Measurements from ENCODE around the gene ZSCAN4.

ZSCAN4 gene

GRCh38 chr19:57701625-57702024 is 32.9 kb downstream of the ZSCAN4 start:
- TF ChIP-seq CTCF (IDR thresholded peaks at IDR 0.05): no peak
- no peaks in the 10 kb centered on the region for H3K27me3 ChIP-seq
- H3K27ac ChIP-seq: no peak overlapping the region
- no peaks in the 10 kb centered on the region for H3K4me1 ChIP-seq (ENCODE audit: control insufficient read depth in 1 of 2, insufficient read depth in 1 of 2, low read depth in 1 of 2, low read length in 1 of 2)
- H3K9me3 ChIP-seq: peaks cover 21% of the 10 kb centered on the region
- H3K36me3 ChIP-seq: no peaks in the 10 kb centered on the region
- H3K4me3 ChIP-seq (ENCODE audit: low read depth in 1 of 2, low read length in 1 of 2): no peak overlapping the region

GRCh38 chr19:57706346-57706745 is 37.6 kb downstream of the ZSCAN4 start:
- H3K36me3 ChIP-seq: no peaks in the 10 kb centered on the region
- no peak overlapping the region for H3K4me3 ChIP-seq (ENCODE audit: low read depth in 1 of 2, low read length in 1 of 2)
- no peak for TF ChIP-seq CTCF (IDR thresholded peaks at IDR 0.05)
- no peak overlapping the region for H3K27ac ChIP-seq
- peaks cover 5 to 13% of the 10 kb centered on the region in 2 experiments for H3K4me1 ChIP-seq (ENCODE audit: control insufficient read depth in 1 of 2, insufficient read depth in 1 of 2, low read depth in 1 of 2, low read length in 1 of 2)
- peaks cover 28% of the 10 kb centered on the region for H3K27me3 ChIP-seq
- peaks cover 24% of the 10 kb centered on the region for H3K9me3 ChIP-seq

- Histone ChIP-seq H3K27me3 (peaks cover 28% of the 10 kb centered on the region), H3K4me3 (ENCODE audit: low read depth in 1 of 2, low read length in 1 of 2) (peak within 1 kb of the TSS; percentile 55 to 68), H3K36me3 (no peaks in the 10 kb centered on the region), H3K9me3 (peaks cover 8% of the 10 kb centered on the region), H3K27ac (no peak within 1 kb of the TSS), H3K4me1 (ENCODE audit: control insufficient read depth in 1 of 2, insufficient read depth in 1 of 2, low read depth in 1 of 2, low read length in 1 of 2) (peaks cover 5 to 13% of the 10 kb centered on the region in 2 experiments)
- TF ChIP-seq CTCF (IDR thresholded peaks at IDR 0.05): no peak
These were observed 40.1 kb downstream of the ZSCAN4 start, which contains the start of gene ZNF154 for GRCh38 chr19:57708641-57709361. Gene ZNF154, minus strand, starts transcription at chr19:57709204. Its CDS starts 233 bp downstream, at chr19:57708971.

- H3K9me3 ChIP-seq: peaks cover 8% of the 10 kb centered on the region
- H3K4me3 ChIP-seq (ENCODE audit: low read depth in 1 of 2, low read length in 1 of 2): peak overlapping the region in 1 of 2 experiments; percentile 68
- H3K27me3 ChIP-seq: peaks cover 28% of the 10 kb centered on the region
- no peaks in the 10 kb centered on the region for H3K36me3 ChIP-seq
- H3K27ac ChIP-seq: no peak overlapping the region
- H3K4me1 ChIP-seq (ENCODE audit: control insufficient read depth in 1 of 2, insufficient read depth in 1 of 2, low read depth in 1 of 2, low read length in 1 of 2): peaks cover 5 to 13% of the 10 kb centered on the region in 2 experiments
- TF ChIP-seq CTCF (IDR thresholded peaks at IDR 0.05): no peak
These were observed 40.9 kb downstream of the ZSCAN4 start for GRCh38 chr19:57709616-57710015.

GRCh38 chr19:57712222-57712621 is 43.5 kb downstream of the ZSCAN4 start:
- H3K27me3 ChIP-seq: peaks cover 28% of the 10 kb centered on the region
- H3K27ac ChIP-seq: no peak overlapping the region
- no peak for TF ChIP-seq CTCF (IDR thresholded peaks at IDR 0.05)
- no peak overlapping the region for H3K4me3 ChIP-seq (ENCODE audit: low read depth in 1 of 2, low read length in 1 of 2)
- no peaks in the 10 kb centered on the region for H3K36me3 ChIP-seq
- peaks cover 8% of the 10 kb centered on the region for H3K9me3 ChIP-seq
- H3K4me1 ChIP-seq (ENCODE audit: control insufficient read depth in 1 of 2, insufficient read depth in 1 of 2, low read depth in 1 of 2, low read length in 1 of 2): peaks cover 5 to 13% of the 10 kb centered on the region in 2 experiments

All from neutrophil (primary cell).